PC-3 (cell line): ENCODE results near the gene ESR1. TPM values are rescaled to one million over a fixed set of nuclear protein-coding genes. Genes with fewer than 3 reads are reported as not detected.
A peak's percentile ranks its signal among the peaks of the same experiment; 100 is the strongest.

ENCODE experiments used
- ATAC-seq: fragments of 200-7000 bp; cut with Tn5 transposase; 2 replicates; pipeline ENCODE4 v1.9.1; 2020; ENCODE audit warnings: mild to moderate bottlenecking, moderate library complexity
- BruUV-seq: library from RNA; stranded (reverse); fragments of 400-500 nt; replicated peaks from 2 replicates; lab custom pipeline; 2021; lab: Mats Ljungman, UMichigan
- CTCF ChIA-PET: fragments of 300-600 bp; sonication (Branson Sonifier 250); formaldehyde crosslinking; loops from one replicate; lab custom pipeline; 2022; ENCODE audit warnings: antibody characterized with exemption; lab: Charles Lee
- POLR2A ChIA-PET: fragments of 300-600 bp; sonication (Branson Sonifier 250); formaldehyde crosslinking; loops from one replicate; lab custom pipeline; 2022; ENCODE audit warnings: antibody characterized with exemption; ENCODE audit not compliant: unreplicated experiment; lab: Charles Lee
- DNase-seq: peaks from one replicate; pipeline ENCODE4 v3.0.0-alpha.2; 2015
- H2AFZ ChIP-seq: fragments of 300-600 bp; sonication (generic); 2 replicates; pipeline ENCODE4 v1.6.0; 2016; ENCODE audit warnings: antibody characterized with exemption, low read length
- H3F3A ChIP-seq: fragments of 300-600 bp; sonication (generic); one replicate; pipeline ENCODE4 v1.6.0; 2017; ENCODE audit warnings: antibody characterized with exemption, low read length, control low read depth, mild to moderate bottlenecking; ENCODE audit not compliant: unreplicated experiment
- H3K27ac ChIP-seq: fragments of 300-600 bp; sonication (generic); 2 replicates; pipeline ENCODE4 v1.5.1; 2016; ENCODE audit warnings: mild to moderate bottlenecking, low read length
- H3K27me3 ChIP-seq: fragments of 300-600 bp; sonication (generic); 2 replicates; pipeline ENCODE4 v1.6.1; 2016; ENCODE audit warnings: low read length, mixed read lengths
- H3K36me3 ChIP-seq: fragments of 300-600 bp; sonication (generic); 2 replicates; pipeline ENCODE4 v1.6.1; 2016; ENCODE audit warnings: low read depth, mixed run types, low read length, mixed read lengths
- H3K4me1 ChIP-seq: fragments of 300-600 bp; sonication (generic); 2 replicates; pipeline ENCODE4 v1.5.1; 2016; ENCODE audit warnings: low read length; ENCODE audit not compliant: insufficient read depth
- H3K4me2 ChIP-seq: fragments of 300-600 bp; sonication (generic); 2 replicates; pipeline ENCODE4 v1.6.0; 2016; ENCODE audit warnings: low read length
- H3K4me3 ChIP-seq: fragments of 300-600 bp; sonication (generic); 2 replicates; pipeline ENCODE4 v1.5.1; 2016; ENCODE audit warnings: mild to moderate bottlenecking, low read length, mixed read lengths
- H3K79me2 ChIP-seq: fragments of 300-600 bp; sonication (generic); 2 replicates; pipeline ENCODE4 v1.6.1; 2017; ENCODE audit warnings: low read length, mixed read lengths
- H3K9ac ChIP-seq: fragments of 300-600 bp; sonication (generic); 2 replicates; pipeline ENCODE4 v1.6.0; 2016; ENCODE audit warnings: mild to moderate bottlenecking, low read length
- H3K9me2 ChIP-seq: fragments of 300-600 bp; sonication (generic); replicated peaks from 2 replicates; pipeline ENCODE4 v1.6.1; 2016; ENCODE audit warnings: mixed run types, low read length, mixed read lengths
- H3K9me3 ChIP-seq: fragments of 300-600 bp; sonication (generic); 2 replicates; pipeline ENCODE4 v1.6.1; 2016; ENCODE audit warnings: low read length, mixed read lengths
- H4K20me1 ChIP-seq: fragments of 300-600 bp; sonication (generic); 2 replicates; pipeline ENCODE4 v1.6.1; 2016; ENCODE audit warnings: low read length, mixed read lengths
- CTCF ChIP-seq: fragments of 300-600 bp; sonication (generic); conservative IDR thresholded peaks from 2 replicates; pipeline ENCODE4 v1.5.1; 2017; ENCODE audit warnings: antibody characterized with exemption, low read depth, mild to moderate bottlenecking, low read length
- EZH2 ChIP-seq: fragments of 300-600 bp; sonication (generic); IDR thresholded peaks from one replicate; pipeline ENCODE4 v1.6.1; 2017; ENCODE audit warnings: antibody characterized with exemption, mild to moderate bottlenecking, low read length; ENCODE audit not compliant: unreplicated experiment
- EZH2phosphoT487 ChIP-seq: fragments of 300-600 bp; sonication (generic); IDR thresholded peaks from 2 replicates; pipeline ENCODE4 v1.6.1; 2018; ENCODE audit warnings: mild to moderate bottlenecking, antibody characterized with exemption, low read length, borderline replicate concordance
- intact Hi-C: fragments of 100-400 bp; cut with micrococcal nuclease; formaldehyde crosslinking; loops from 2 replicates; pipeline ENCODE4 v1.9.0; 2023
- total RNA-seq: library from RNA; depleted of rRNA; stranded (reverse); fragments of >200 nt; gene quantifications from 2 replicates; pipeline ENCODE4 v1.2.3, GENCODE V29; 2014

Gene ESR1
- total RNA-seq, 1 experiment from 2014 or later: 5.9 TPM

GRCh38 chr6:151763303-151763702 is 44.2 kb upstream of the ESR1 start:
- peak; percentile 79 for ATAC-seq
- Histone ChIP-seq H3K9ac (peak overlapping the region; percentile 8), H3K27ac (peak overlapping the region; percentile 27)

GRCh38 chr6:151763938-151764680 is 43.4 kb upstream of the ESR1 start:
- DNase-seq: peak; percentile 87
- Histone ChIP-seq H3K79me2 (no peaks in the 10 kb centered on the region), H3K9me2 (no peaks in the 10 kb centered on the region), H3K36me3 (no peaks in the 10 kb centered on the region), H3K9me3 (no peaks in the 10 kb centered on the region), H3K27ac (peak overlapping the region; percentile 32), H3F3A (no peaks in the 10 kb centered on the region), H2AFZ (peak overlapping the region; percentile 84), H3K27me3 (no peaks in the 10 kb centered on the region), H3K4me2 (peak overlapping the region; percentile 86), H3K4me3 (peak overlapping the region; percentile 66), H4K20me1 (no peaks in the 10 kb centered on the region), H3K4me1 (peaks cover 11% of the 10 kb centered on the region), H3K9ac (peak overlapping the region; percentile 8; the same call in 1 of the 2 replicates)
- POLR2A ChIA-PET: no interaction called here
- CTCF ChIA-PET: interaction anchor here (0.5 to 0.6 kb wide), 2 partner anchors 27 to 505 kb away, joined by 3 read pairs; no protein-coding TSS in a partner anchor
- intact Hi-C loops: loop anchor here (2.0 to 10.0 kb wide), 4 partner anchors 72 to 505 kb away; no protein-coding TSS in a partner anchor
- ATAC-seq: peak; percentile 92
- no TSS peak for BruUV-seq
- TF ChIP-seq EZH2 (no peak), CTCF (peak; percentile 73)

More at GRCh38 chr6:151763303-151763702, 44.2 kb upstream of the ESR1 start:
- Histone ChIP-seq H3K9me3 (no peaks in the 10 kb centered on the region), H3K9me2 (no peaks in the 10 kb centered on the region), H3K4me2 (peak overlapping the region; percentile 86), H3K4me1 (peaks cover 11% of the 10 kb centered on the region), H4K20me1 (no peaks in the 10 kb centered on the region), H3K79me2 (no peaks in the 10 kb centered on the region), H3K27me3 (no peaks in the 10 kb centered on the region), H2AFZ (peak overlapping the region; percentile 84), H3F3A (no peaks in the 10 kb centered on the region), H3K4me3 (peak overlapping the region; percentile 66), H3K36me3 (no peaks in the 10 kb centered on the region)
- ChIA-PET POLR2A (no interaction called here), CTCF (no interaction called here)
- no TSS peak for BruUV-seq
- peak; percentile 69 for DNase-seq
- TF ChIP-seq EZH2: no peak
- TF ChIP-seq CTCF: peak; percentile 58
- intact Hi-C loops: loop anchor here (5.0 to 10.0 kb wide), 3 partner anchors 71 to 319 kb away; no protein-coding TSS in a partner anchor

- intact Hi-C loops: loop anchor here (1.0 to 10.0 kb wide), 3 partner anchors 321 to 503 kb away; no protein-coding TSS in a partner anchor
- ATAC-seq (no peak), DNase-seq (peak; percentile 88)
- Histone ChIP-seq H3K27ac (0 out of 2 replicates have a peak overlapping the region, but pooled peaks have one; percentile 13), H3K79me2 (no peaks in the 10 kb centered on the region), H3K4me2 (peak overlapping the region; percentile 86), H4K20me1 (no peaks in the 10 kb centered on the region), H2AFZ (peak overlapping the region; percentile 22; the same call in 1 of the 2 replicates), H3K36me3 (no peaks in the 10 kb centered on the region), H3F3A (no peaks in the 10 kb centered on the region), H3K4me1 (peaks cover 11% of the 10 kb centered on the region), H3K9me2 (no peaks in the 10 kb centered on the region), H3K9me3 (no peaks in the 10 kb centered on the region), H3K9ac (peak overlapping the region; percentile 27; the same call in 1 of the 2 replicates), H3K27me3 (no peaks in the 10 kb centered on the region), H3K4me3 (peak overlapping the region; percentile 32; the same call in 1 of the 2 replicates)
- CTCF ChIA-PET: interaction anchor here (0.6 to 1.2 kb wide), 6 partner anchors 57 to 573 kb away, joined by 3 to 5 read pairs (median 3); no protein-coding TSS in a partner anchor
- TF ChIP-seq EZH2 (no peak), CTCF (peak; percentile 79), EZH2phosphoT487 (no peak)
- no TSS peak for BruUV-seq
- POLR2A ChIA-PET: no interaction called here
Measured at GRCh38 chr6:151765444-151765886, 42.0 kb upstream of the ESR1 start.
